CD14-positive monocyte (primary cell): ENCODE measurements around the gene BYSL. TPM values are rescaled to one million over a fixed set of nuclear protein-coding genes. Genes with fewer than 3 reads are reported as not detected.

Experiments
- DNase-seq, 3 donors: peaks; one replicate each; pipeline ENCODE4 v3.0.0-alpha.2; 2011 to 2022
- H2AFZ ChIP-seq: 2 replicates; pipeline ENCODE4 v1.6.0; 2012; ENCODE audit warnings: mild to moderate bottlenecking, low read depth, low read length, inconsistent platforms; ENCODE audit not compliant: insufficient read depth, poor library complexity, severe bottlenecking
- H3K27ac ChIP-seq, 2 donors: 1 replicate in 1 of 2; 2 replicates in 1 of 2; pipeline ENCODE4 v1.5.1; 2012 to 2013; ENCODE audit warnings: low read length in 2 of 2, control low read depth in 1 of 2, inconsistent platforms in 1 of 2, low read depth in 1 of 2, mild to moderate bottlenecking in 1 of 2
- H3K27me3 ChIP-seq, 2 donors: one replicate each; pipeline versions ENCODE4 v1.6.0 to v1.6.1; 2011 to 2013; ENCODE audit warnings: low read length in 2 of 2; ENCODE audit not compliant: control insufficient read depth in 2 of 2, insufficient read depth in 2 of 2
- H3K36me3 ChIP-seq, 2 donors: replicated peaks in 1 of 2; 1 replicate in 1 of 2; 2 replicates in 1 of 2; pipeline versions ENCODE4 v1.5.1 to v1.6.1; 2012 to 2013; ENCODE audit warnings: low read length in 2 of 2, control low read depth in 1 of 2, inconsistent platforms in 1 of 2, mild to moderate bottlenecking in 1 of 2; ENCODE audit not compliant: insufficient read depth in 2 of 2, control insufficient read depth in 1 of 2
- H3K4me1 ChIP-seq, 2 donors: 1 replicate in 1 of 2; 2 replicates in 1 of 2; pipeline versions ENCODE4 v1.5.1 to v1.6.1; 2012 to 2013; ENCODE audit warnings: low read length in 2 of 2, control low read depth in 1 of 2, inconsistent platforms in 1 of 2, mild to moderate bottlenecking in 1 of 2, moderate library complexity in 1 of 2; ENCODE audit not compliant: insufficient read depth in 2 of 2, control insufficient read depth in 1 of 2
- H3K4me2 ChIP-seq: replicated peaks from 2 replicates; pipeline ENCODE3; 2012; ENCODE audit warnings: low read length, moderate library complexity, mild to moderate bottlenecking; ENCODE audit not compliant: poor library complexity, severe bottlenecking; ENCODE audit errors: extremely low read depth
- H3K4me3 ChIP-seq, 3 experiments: fragments of 200-600 bp in 1 of 3; sonication (generic) in 1 of 3; replicated peaks in 1 of 3; 1 replicate in 2 of 3; 2 replicates in 1 of 3; pipeline ENCODE4 v1.5.1; 2011 to 2013; ENCODE audit warnings: low read length in 3 of 3, mild to moderate bottlenecking in 3 of 3, control low read depth in 2 of 3, low read depth in 2 of 3, inconsistent platforms in 1 of 3, moderate library complexity in 1 of 3
- H3K79me2 ChIP-seq: 2 replicates; pipeline ENCODE4 v1.6.0; 2012; ENCODE audit warnings: mild to moderate bottlenecking, control low read depth, inconsistent platforms, low read length, moderate library complexity; ENCODE audit not compliant: insufficient read depth
- H3K9ac ChIP-seq: 2 replicates; pipeline ENCODE4 v1.6.0; 2017; ENCODE audit warnings: low read length, mild to moderate bottlenecking; ENCODE audit not compliant: insufficient read depth, poor library complexity, severe bottlenecking
- H3K9me3 ChIP-seq, 2 donors: replicated peaks in 1 of 2; 1 replicate in 1 of 2; 2 replicates in 1 of 2; pipeline versions ENCODE4 v1.5.1 to v1.6.1; 2012 to 2013; ENCODE audit warnings: low read length in 2 of 2, control low read depth in 1 of 2; ENCODE audit not compliant: control insufficient read depth in 1 of 2, insufficient read depth in 1 of 2
- H4K20me1 ChIP-seq: 2 replicates; pipeline ENCODE4 v1.6.0; 2012; ENCODE audit warnings: mild to moderate bottlenecking, low read length, control low read depth, moderate library complexity; ENCODE audit not compliant: insufficient read depth
- H3K27ac Mint-ChIP-seq, 7 donors: one replicate each; pipeline ENCODE4 v1.8.0; 2020; ENCODE audit warnings: mild to moderate bottlenecking in 7 of 7, mixed read lengths in 7 of 7, moderate library complexity in 6 of 7, inconsistent platforms in 2 of 7
- H3K27me3 Mint-ChIP-seq, 3 donors: one replicate each; pipeline ENCODE4 v1.8.0; 2021 to 2022; ENCODE audit warnings: low read depth in 3 of 3, mild to moderate bottlenecking in 3 of 3, mixed read lengths in 3 of 3, moderate library complexity in 3 of 3, inconsistent platforms in 1 of 3
- H3K36me3 Mint-ChIP-seq, 2 donors: one replicate each; pipeline ENCODE4 v1.8.0; 2020; ENCODE audit warnings: mixed read lengths in 2 of 2, inconsistent platforms in 1 of 2, mild to moderate bottlenecking in 1 of 2
- H3K4me1 Mint-ChIP-seq: one replicate; pipeline ENCODE4 v1.8.0; 2020; ENCODE audit warnings: mild to moderate bottlenecking, mixed read lengths
- H3K4me3 Mint-ChIP-seq, 2 donors: one replicate each; pipeline ENCODE4 v1.8.0; 2020; ENCODE audit warnings: mild to moderate bottlenecking in 2 of 2, mixed read lengths in 2 of 2, moderate library complexity in 1 of 2
- H3K9me3 Mint-ChIP-seq, 7 donors: one replicate each; pipeline ENCODE4 v1.8.0; 2020 to 2022; ENCODE audit warnings: mixed read lengths in 7 of 7, mild to moderate bottlenecking in 6 of 7, moderate library complexity in 6 of 7, inconsistent platforms in 2 of 7
- CTCF ChIP-seq: fragments of 200-600 bp; IDR thresholded peaks from one replicate; pipeline ENCODE4 v1.8.0; 2022; ENCODE audit warnings: antibody characterized with exemption, mild to moderate bottlenecking
- WGBS: methylation state at CpG from one replicate; pipeline ENCODE4 v1.1.5; 2013; ENCODE audit warnings: missing lambda C conversion rate; ENCODE audit not compliant: insufficient coverage; 5-methylcytosine and 5-hydroxymethylcytosine counted together
- intact Hi-C, 2 donors: fragments of 100-400 bp; cut with micrococcal nuclease; formaldehyde crosslinking; loops; one replicate each; pipeline versions ENCODE4 v1.15.0 to v1.15.1; 2023
- polyA plus RNA-seq, 3 donors: library from polyadenylated mRNA; depleted of rRNA in 1 of 3; unstranded in 2 of 3; stranded (reverse) in 1 of 3; fragments of 300-500 nt in 2 of 3; fragments of >200 nt in 1 of 3; fragmentation: Illumina TruSeq in 2 of 3; gene quantifications; 1 replicate in 2 of 3; 2 replicates in 1 of 3; pipeline ENCODE4 v1.2.3, GENCODE V29; 2012 to 2021

BYSL gene
- polyA plus RNA-seq, 3 donors = 2.7 to 4.2 (median 3.9) TPM

- H3K27ac ChIP-seq = no peak overlapping the region
- H3K36me3 ChIP-seq = peaks cover 33 to 66% of the 10 kb centered on the region in 2 donors
- no peak overlapping the region for H2AFZ ChIP-seq
- Mint-ChIP-seq H3K27me3 (no peaks in the 10 kb centered on the region), H3K36me3 (peaks cover 45 to 60% of the 10 kb centered on the region in 2 donors), H3K9me3 (no peaks in the 10 kb centered on the region), H3K4me1 (peaks cover 20% of the 10 kb centered on the region), H3K27ac (peak overlapping the region in 1 of 7 donors; percentile 46), H3K4me3 (no peak overlapping the region)
- H3K9me3 ChIP-seq = no peaks in the 10 kb centered on the region
- intact Hi-C loops = loop anchor here in 1 of 2 donors (2.0 kb wide), 1 partner anchor 16 kb away; no protein-coding TSS in a partner anchor
- H3K4me1 ChIP-seq = peaks cover 8 to 18% of the 10 kb centered on the region in 2 donors
- peaks cover 13% of the 10 kb centered on the region for H4K20me1 ChIP-seq
- peaks cover 23% of the 10 kb centered on the region for H3K79me2 ChIP-seq
- H3K4me3 ChIP-seq = no peak overlapping the region
- DNase-seq = no peak
- H3K27me3 ChIP-seq = no peaks in the 10 kb centered on the region
- no peak overlapping the region for H3K4me2 ChIP-seq
- no peak overlapping the region for H3K9ac ChIP-seq
- WGBS = no CpG with 5 or more reads among the region's 4 CpGs
- no peak for TF ChIP-seq CTCF
These were observed 6.3 kb upstream of the BYSL start for GRCh38 chr6:41914869-41915530.

- peaks cover 40% of the 10 kb centered on the region for H3K79me2 ChIP-seq
- TF ChIP-seq CTCF = no peak
- no peak overlapping the region for H3K4me2 ChIP-seq
- intact Hi-C loops = no loop called here
- peaks cover 23 to 37% of the 10 kb centered on the region in 2 donors for H3K4me1 ChIP-seq
- H3K9ac ChIP-seq = no peak overlapping the region
- H3K27me3 Mint-ChIP-seq = peaks cover 0 to 6% (median 1%) of the 10 kb centered on the region in 3 donors
- H3K9me3 Mint-ChIP-seq = no peaks in the 10 kb centered on the region
- H4K20me1 ChIP-seq = peaks cover 6% of the 10 kb centered on the region
- H3K36me3 Mint-ChIP-seq = peaks cover 34 to 43% of the 10 kb centered on the region in 2 donors
- H3K36me3 ChIP-seq = peaks cover 25 to 49% of the 10 kb centered on the region in 2 donors
- H3K27ac ChIP-seq = peak overlapping the region in 1 of 2 donors; percentile 33
- H3K27me3 ChIP-seq = no peaks in the 10 kb centered on the region
- H2AFZ ChIP-seq = no peak overlapping the region
- H3K4me3 ChIP-seq = no peak overlapping the region
- peak overlapping the region in 5 of 7 donors; percentile 53 to 74 (median 57) for H3K27ac Mint-ChIP-seq
- 100% methylated on average over 1 of the region's 4 CpGs for WGBS
- peaks cover 34% of the 10 kb centered on the region for H3K4me1 Mint-ChIP-seq
- H3K9me3 ChIP-seq = no peaks in the 10 kb centered on the region
- H3K4me3 Mint-ChIP-seq = no peak overlapping the region
- peak in 1 of 3 donors; percentile 28 for DNase-seq
These were observed 3.8 kb upstream of the BYSL start for GRCh38 chr6:41917528-41917927.
